Fibroblast of lung (primary cell): Measurements from ENCODE around the gene RANBP1.

Experiments used
- CTCF ChIP-seq, 2 donors: IDR thresholded peaks in 1 of 2; conservative IDR thresholded peaks in 1 of 2; 1 replicate in 1 of 2; 2 replicates in 1 of 2; pipeline ENCODE4 v1.5.1; 2011 to 2012; ENCODE audit warnings: low read length in 2 of 2, control low read depth in 1 of 2, inconsistent platforms in 1 of 2, low read depth in 1 of 2, mild to moderate bottlenecking in 1 of 2
- EZH2 ChIP-seq: IDR thresholded peaks from 2 replicates; pipeline ENCODE4 v1.5.1; 2012; ENCODE audit warnings: low read length, control low read depth, mild to moderate bottlenecking; ENCODE audit errors: missing control alignments

- TF ChIP-seq EZH2 (no peak), CTCF (conservative IDR thresholded peaks at IDR 0.05 in 1 of 2, IDR thresholded peaks at IDR 0.05 in 1 of 2; ENCODE audit: low read depth in 1 of 2, low read length in 2 of 2) (no peak)
Observed at GRCh38 chr22:20101638-20102037, 14.3 kb upstream of the RANBP1 start.
